ENCODE data around the gene TCF7L2.

GRCh38 chr10:113111260-113111659 is 161.2 kb downstream of the TCF7L2 start:
- TF ChIP-seq, protein P1, sequence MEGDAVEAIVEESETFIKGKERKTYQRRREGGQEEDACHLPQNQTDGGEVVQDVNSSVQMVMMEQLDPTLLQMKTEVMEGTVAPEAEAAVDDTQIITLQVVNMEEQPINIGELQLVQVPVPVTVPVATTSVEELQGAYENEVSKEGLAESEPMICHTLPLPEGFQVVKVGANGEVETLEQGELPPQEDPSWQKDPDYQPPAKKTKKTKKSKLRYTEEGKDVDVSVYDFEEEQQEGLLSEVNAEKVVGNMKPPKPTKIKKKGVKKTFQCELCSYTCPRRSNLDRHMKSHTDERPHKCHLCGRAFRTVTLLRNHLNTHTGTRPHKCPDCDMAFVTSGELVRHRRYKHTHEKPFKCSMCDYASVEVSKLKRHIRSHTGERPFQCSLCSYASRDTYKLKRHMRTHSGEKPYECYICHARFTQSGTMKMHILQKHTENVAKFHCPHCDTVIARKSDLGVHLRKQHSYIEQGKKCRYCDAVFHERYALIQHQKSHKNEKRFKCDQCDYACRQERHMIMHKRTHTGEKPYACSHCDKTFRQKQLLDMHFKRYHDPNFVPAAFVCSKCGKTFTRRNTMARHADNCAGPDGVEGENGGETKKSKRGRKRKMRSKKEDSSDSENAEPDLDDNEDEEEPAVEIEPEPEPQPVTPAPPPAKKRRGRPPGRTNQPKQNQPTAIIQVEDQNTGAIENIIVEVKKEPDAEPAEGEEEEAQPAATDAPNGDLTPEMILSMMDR (IDR thresholded peaks at IDR 0.05) = no peak
- TF ChIP-seq POLR2A (IDR thresholded peaks at IDR 0.05) = no peak

All from adrenal gland (tissue), 5 donors.